Loucy (cell line): ENCODE measurements around the gene SDK2.
"Not testable (repeated sequence)": the region's sequence is repeated elsewhere in the genome, so short reads cannot be mapped to it uniquely, and the experiment has no call there.

Experiments used
- H2AFZ ChIP-seq: fragments of 200-600 bp; sonication (generic); 2 replicates; pipeline ENCODE4 v1.6.0; 2016; ENCODE audit warnings: antibody characterized with exemption, mild to moderate bottlenecking, low read length, moderate library complexity
- H3F3A ChIP-seq: fragments of 200-600 bp; 2 replicates; pipeline ENCODE4 v1.6.0; 2016; ENCODE audit warnings: antibody characterized with exemption, low read depth, mild to moderate bottlenecking
- H3K27me3 ChIP-seq: fragments of 200-600 bp; sonication (generic); 2 replicates; pipeline ENCODE4 v1.6.1; 2014; ENCODE audit warnings: low read length, mild to moderate bottlenecking; ENCODE audit not compliant: insufficient read depth, poor library complexity, severe bottlenecking
- H3K36me3 ChIP-seq: fragments of 200-600 bp; sonication (generic); 2 replicates; pipeline ENCODE4 v1.6.1; 2016; ENCODE audit warnings: low read length; ENCODE audit not compliant: insufficient read depth
- H3K4me1 ChIP-seq: fragments of 200-600 bp; sonication (generic); 2 replicates; pipeline ENCODE4 v1.5.1; 2014; ENCODE audit warnings: low read length, mild to moderate bottlenecking; ENCODE audit not compliant: insufficient read depth, poor library complexity, severe bottlenecking
- H3K4me2 ChIP-seq: fragments of 200-600 bp; sonication (generic); 2 replicates; pipeline ENCODE4 v1.6.0; 2014; ENCODE audit warnings: antibody characterized with exemption, low read length, low read depth, mild to moderate bottlenecking; ENCODE audit not compliant: poor library complexity, severe bottlenecking
- H3K4me3 ChIP-seq: fragments of 200-600 bp; sonication (generic); 2 replicates; pipeline ENCODE4 v1.5.1; 2014; ENCODE audit warnings: low read length, mild to moderate bottlenecking, mixed read lengths; ENCODE audit not compliant: poor library complexity, severe bottlenecking
- H3K79me2 ChIP-seq: fragments of 200-600 bp; sonication (generic); 2 replicates; pipeline ENCODE4 v1.6.1; 2014; ENCODE audit warnings: low read length; ENCODE audit not compliant: insufficient read depth
- H3K9ac ChIP-seq: fragments of 200-600 bp; sonication (generic); 2 replicates; pipeline ENCODE4 v1.6.0; 2014; ENCODE audit warnings: mild to moderate bottlenecking, low read depth, low read length, moderate library complexity; ENCODE audit not compliant: poor library complexity, severe bottlenecking
- H3K9me2 ChIP-seq: fragments of 200-600 bp; sonication (generic); replicated peaks from 2 replicates; pipeline ENCODE4 v1.6.1; 2016; ENCODE audit warnings: low read depth, low read length, mixed read lengths
- H3K9me3 ChIP-seq: fragments of 200-600 bp; sonication (generic); 2 replicates; pipeline ENCODE4 v1.6.1; 2014; ENCODE audit warnings: mild to moderate bottlenecking, antibody characterized with exemption, low read length, low read depth; ENCODE audit not compliant: insufficient read depth
- H4K20me1 ChIP-seq: fragments of 200-600 bp; sonication (generic); 2 replicates; pipeline ENCODE4 v1.6.0; 2014; ENCODE audit warnings: antibody characterized with exemption, low read length, mild to moderate bottlenecking; ENCODE audit not compliant: insufficient read depth, poor library complexity, severe bottlenecking
- CTCF ChIP-seq: fragments of 200-600 bp; sonication (generic); conservative IDR thresholded peaks from 2 replicates; pipeline ENCODE4 v1.5.1; 2014; ENCODE audit warnings: mild to moderate bottlenecking, antibody characterized with exemption, low read length
- EZH2phosphoT487 ChIP-seq: fragments of 200-600 bp; IDR thresholded peaks from 2 replicates; pipeline ENCODE4 v1.6.1; 2018; ENCODE audit warnings: antibody characterized with exemption, mild to moderate bottlenecking, moderate library complexity, borderline replicate concordance

SDK2 gene

GRCh38 chr17:73311428-73311780, 332.8 kb downstream of the SDK2 start:
- TF ChIP-seq EZH2phosphoT487 = no peak
- TF ChIP-seq CTCF = no peak
- H3K79me2 ChIP-seq = no peaks in the 10 kb centered on the region
- H3K36me3 ChIP-seq = no peaks in the 10 kb centered on the region
- H3K4me2 ChIP-seq = peak overlapping the region; percentile 96
- no peaks in the 10 kb centered on the region for H3F3A ChIP-seq
- H3K9me3 ChIP-seq = no peaks in the 10 kb centered on the region
- peak overlapping the region; percentile 73 for H3K4me3 ChIP-seq
- peak overlapping the region; percentile 73 for H3K9ac ChIP-seq
- H3K9me2 ChIP-seq = no peaks in the 10 kb centered on the region
- peaks cover 21% of the 10 kb centered on the region for H3K4me1 ChIP-seq
- peak overlapping the region; percentile 97 for H2AFZ ChIP-seq
- no peaks in the 10 kb centered on the region for H4K20me1 ChIP-seq
- H3K27me3 ChIP-seq = peaks cover 28% of the 10 kb centered on the region

- TF ChIP-seq EZH2phosphoT487 (no peak), CTCF (no peak)
- no peaks in the 10 kb centered on the region for H3K79me2 ChIP-seq
Observed at GRCh38 chr17:73309727-73310596, 334.3 kb downstream of the SDK2 start.

GRCh38 chr17:73308959-73309358, 335.3 kb downstream of the SDK2 start:
- H4K20me1 ChIP-seq, H3K9me2 ChIP-seq, H3K4me2 ChIP-seq, H3K36me3 ChIP-seq, H3K4me3 ChIP-seq, H3F3A ChIP-seq, H3K9ac ChIP-seq, H3K9me3 ChIP-seq, H3K79me2 ChIP-seq, H2AFZ ChIP-seq: not testable (repeated sequence)
- peaks cover 28% of the 10 kb centered on the region for H3K27me3 ChIP-seq
- peaks cover 21% of the 10 kb centered on the region for H3K4me1 ChIP-seq

More at GRCh38 chr17:73309727-73310596, 334.3 kb downstream of the SDK2 start:
- H4K20me1 ChIP-seq = no peaks in the 10 kb centered on the region
- H3K4me3 ChIP-seq = peak overlapping the region; percentile 73
- no peaks in the 10 kb centered on the region for H3K9me2 ChIP-seq
- H3K4me1 ChIP-seq = peaks cover 21% of the 10 kb centered on the region
- no peaks in the 10 kb centered on the region for H3F3A ChIP-seq
- peak overlapping the region; percentile 96 for H3K4me2 ChIP-seq
- H2AFZ ChIP-seq = peak overlapping the region; percentile 97
- H3K9ac ChIP-seq = peak overlapping the region; percentile 73
- H3K9me3 ChIP-seq = no peaks in the 10 kb centered on the region
- H3K27me3 ChIP-seq = peaks cover 28% of the 10 kb centered on the region
- no peaks in the 10 kb centered on the region for H3K36me3 ChIP-seq
